Heart left ventricle (tissue), 16 donors: ENCODE data around the gene ANKZF1. TPM values are rescaled to one million over a fixed set of nuclear protein-coding genes. Genes with fewer than 3 reads are reported as not detected.
A peak's percentile ranks its signal among the peaks of the same experiment; 100 is the strongest.

Experiments
- ATAC-seq, 4 donors: fragments of 200-7000 bp; cut with Tn5 transposase; one replicate each; pipeline ENCODE4 v1.9.1; 2020 to 2022; ENCODE audit warnings: moderate library complexity in 4 of 4, mild to moderate bottlenecking in 3 of 4, moderate number of reproducible peaks in 1 of 4
- DNase-seq, 5 donors: peaks; one replicate each; pipeline ENCODE4 v3.0.0-alpha.2; 2020
- H3K27ac ChIP-seq, 12 donors: fragments of 200-600 bp; sonication (generic) in 4 of 12; one replicate each; pipeline versions ENCODE4 v1.5.0 to v1.8.0; 2016 to 2022; ENCODE audit warnings: mild to moderate bottlenecking in 2 of 12
- H3K27me3 ChIP-seq, 9 donors: fragments of 200-600 bp; sonication (generic) in 2 of 9; one replicate each; pipeline versions ENCODE4 v1.5.1 to v1.8.0; 2016 to 2022; ENCODE audit warnings: mild to moderate bottlenecking in 3 of 9
- H3K36me3 ChIP-seq, 9 donors: fragments of 200-600 bp; sonication (generic) in 2 of 9; one replicate each; pipeline versions ENCODE4 v1.5.0 to v1.8.0; 2018 to 2022; ENCODE audit warnings: mild to moderate bottlenecking in 2 of 9
- H3K4me1 ChIP-seq, 12 donors: fragments of 200-600 bp; sonication (generic) in 4 of 12; one replicate each; pipeline versions ENCODE4 v1.5.0 to v1.8.0; 2016 to 2022; ENCODE audit warnings: mild to moderate bottlenecking in 3 of 12
- H3K4me3 ChIP-seq, 12 donors: fragments of 200-600 bp; sonication (generic) in 4 of 12; one replicate each; pipeline versions ENCODE4 v1.5.0 to v1.8.0; 2017 to 2022; ENCODE audit warnings: mild to moderate bottlenecking in 9 of 12, moderate library complexity in 4 of 12
- H3K9me3 ChIP-seq, 12 donors: fragments of 200-600 bp; sonication (generic) in 4 of 12; one replicate each; pipeline versions ENCODE4 v1.5.0 to v1.8.0; 2016 to 2022; ENCODE audit warnings: mild to moderate bottlenecking in 1 of 12
- CTCF ChIP-seq, 12 donors: fragments of 200-600 bp; sonication (generic) in 4 of 12; IDR thresholded peaks; one replicate each; pipeline versions ENCODE4 v1.5.0 to v1.8.0; 2018 to 2022; ENCODE audit warnings: antibody characterized with exemption in 12 of 12, mild to moderate bottlenecking in 5 of 12
- POLR2A ChIP-seq, 2 donors: fragments of 450-650 bp; IDR thresholded peaks; one replicate each; pipeline ENCODE4 v1.6.1; 2017; ENCODE audit warnings: antibody characterized with exemption in 2 of 2, mild to moderate bottlenecking in 2 of 2, moderate library complexity in 2 of 2
- WGBS, 4 donors: extraction: QIAGEN DNeasy Blood & Tissue Kit in 2 of 4; methylation state at CpG; one replicate each; pipeline versions ENCODE4 v1.1.5 to v1.1.7; 2013 to 2018; 5-methylcytosine and 5-hydroxymethylcytosine counted together
- intact Hi-C, 10 donors: fragments of 100-400 bp; cut with DNase I; formaldehyde crosslinking; loops; one replicate each; pipeline versions ENCODE4 v1.11.1 to v1.14.2; 2022
- polyA plus RNA-seq, 2 donors: library from polyadenylated mRNA; stranded (reverse); fragments of 200-250 nt; gene quantifications; one replicate each; pipeline ENCODE4 v1.2.3, GENCODE V29; 2013
- total RNA-seq, 9 donors: library from RNA; depleted of rRNA in 2 of 9; stranded (reverse); fragments of >200 nt in 2 of 9; fragmentation: NEBNext Ultra II Directional in 3 of 9; extraction: Animal tissue kit (Norgen Biotek cat#: 25700) in 3 of 9; gene quantifications; one replicate each; pipeline versions ENCODE4 v1.1.0 to v1.2.4, GENCODE V29; 2016 to 2023
- donor health status: ischemic (EF 13 %, LVEDD 7.1; RV severe dilation, severe dysfunction).
- donor health status: healthy with polysubstance abuse.
- donor health status: DM: no; HTN: yes; CAD: no.
- donor health status: DM: no; HTN: no; CAD: no.
- donor health status: ischemic (EF 25% LVEDD 6.9; RV normal size, moderate dysfunction).
- donor health status: ischemic (EF 25% LVEDD 5.7; RV mildly dilated, moderate dysfunction).
- donor health status: healthy.
- donor health status: DM: yes; HTN: yes; CAD: no.
- donor health status: ischemic (EF 35%, LVEDD 5.7; RV mildly dilated, moderate dysfunction).
- donor health status: nonischemic (EF 11% LVEDD 7.7; RV severe dilation, severe dysfunction).
- donor health status: DM: yes; HTN: yes; CAD: no.
- donor health status: PGD.
- donor health status: ischemic (EF 29% LVEDD 5.4; RV normal size, mild dysfunction).
- donor health status: nonischemic (EF 23%, LVEDD 6.1; RV moderate dilation, normal function).

The ANKZF1 gene
- total and polyA plus RNA-seq, 11 donors = 14.0 to 36.8 (median 26.3) TPM

GRCh38 chr2:219249203-219249980 is 19.8 kb downstream of the ANKZF1 start:
- Histone ChIP-seq H3K9me3 (no peaks in the 10 kb centered on the region), H3K4me1 (peaks cover 6 to 86% (median 55%) of the 10 kb centered on the region in 12 donors), H3K27me3 (peaks cover 0 to 5% (median 0%) of the 10 kb centered on the region in 9 donors), H3K36me3 (peaks cover 0 to 41% (median 29%) of the 10 kb centered on the region in 9 donors), H3K27ac (peak overlapping the region; percentile 58 to 95 (median 77)), H3K4me3 (peak overlapping the region in 5 of 12 donors; percentile 4 to 42 (median 10))
- ATAC-seq (peak; percentile 32 to 61 (median 44)), DNase-seq (peak; percentile 69 to 82 (median 79))
- 29 to 37% (median 33%) methylated on average over 5 to 7 of the region's 7 CpGs for WGBS, 4 donors
- no peak for TF ChIP-seq CTCF (IDR thresholded peaks at IDR 0.05)
- no peak for TF ChIP-seq POLR2A (IDR thresholded peaks at IDR 0.05)
- intact Hi-C loops = loop anchor here in 2 of 10 donors (5.0 to 10.0 kb wide), 2 partner anchors 43 to 45 kb away; no protein-coding TSS in a partner anchor

- TF ChIP-seq CTCF (IDR thresholded peaks at IDR 0.05) (no peak), POLR2A (IDR thresholded peaks at IDR 0.05) (no peak)
- Histone ChIP-seq H3K9me3 (no peaks in the 10 kb centered on the region), H3K4me1 (peaks cover 6 to 86% (median 53%) of the 10 kb centered on the region in 12 donors), H3K27me3 (peaks cover 0 to 10% (median 0%) of the 10 kb centered on the region in 9 donors), H3K27ac (peak overlapping the region; percentile 20 to 95 (median 77)), H3K4me3 (peak overlapping the region in 2 of 12 donors; percentile 15 to 42), H3K36me3 (peaks cover 0 to 41% (median 29%) of the 10 kb centered on the region in 9 donors)
- intact Hi-C loops = no loop called here
- WGBS, 4 donors = 89 to 92% (median 90%) methylated on average over 17 to 22 of the region's 22 CpGs
- no peak for DNase-seq
- no peak for ATAC-seq
Observed at GRCh38 chr2:219250049-219250781, 20.6 kb downstream of the ANKZF1 start.

- no peak for ATAC-seq
- intact Hi-C loops = loop anchor here in 1 of 10 donors (2.0 kb wide), 1 partner anchor 27 kb away; the partner anchor contains the start of gene DNAJB2
- 60 to 69% (median 68%) methylated on average over 6 of the region's 6 CpGs for WGBS, 4 donors
Observed at GRCh38 chr2:219251656-219252055, 22.1 kb downstream of the ANKZF1 start.

More at GRCh38 chr2:219251656-219252055, 22.1 kb downstream of the ANKZF1 start:
- H3K36me3 ChIP-seq = peaks cover 0 to 41% (median 29%) of the 10 kb centered on the region in 9 donors
- H3K4me3 ChIP-seq = peak overlapping the region in 4 of 12 donors; percentile 70 to 92 (median 79)
- H3K9me3 ChIP-seq = no peaks in the 10 kb centered on the region
- peaks cover 6 to 80% (median 47%) of the 10 kb centered on the region in 12 donors for H3K4me1 ChIP-seq
- peaks cover 0 to 10% (median 0%) of the 10 kb centered on the region in 9 donors for H3K27me3 ChIP-seq
- peak overlapping the region in 10 of 12 donors; percentile 82 to 91 (median 87) for H3K27ac ChIP-seq
- TF ChIP-seq POLR2A (IDR thresholded peaks at IDR 0.05) = no peak
- TF ChIP-seq CTCF (IDR thresholded peaks at IDR 0.05) = no peak
- no peak for DNase-seq
